HG02798 (cell line): ENCODE data around the gene HEXD.
A peak's percentile ranks its signal among the peaks of the same experiment; 100 is the strongest.
"Not testable (repeated sequence)": the region's sequence is repeated elsewhere in the genome, so short reads cannot be mapped to it uniquely, and the experiment has no call there.

Source experiments
- ATAC-seq: cut with Tn5 transposase; IDR thresholded peaks from one replicate; pipeline ENCODE4 v1.9.1; 2021; ENCODE audit warnings: mild to moderate bottlenecking; ENCODE audit not compliant: unreplicated experiment, poor library complexity

HEXD gene

GRCh38 chr17:82418001-82418986 is at the start of gene HEXD, which contains the start of gene OGFOD3:
Gene HEXD (plus strand): TSS chr17:82418347. CDS start chr17:82419800, 1,453 bp downstream.
Gene OGFOD3 (minus strand): TSS chr17:82418586. CDS start chr17:82418485, 101 bp downstream.
- peak; percentile 92 for ATAC-seq

DNA sequence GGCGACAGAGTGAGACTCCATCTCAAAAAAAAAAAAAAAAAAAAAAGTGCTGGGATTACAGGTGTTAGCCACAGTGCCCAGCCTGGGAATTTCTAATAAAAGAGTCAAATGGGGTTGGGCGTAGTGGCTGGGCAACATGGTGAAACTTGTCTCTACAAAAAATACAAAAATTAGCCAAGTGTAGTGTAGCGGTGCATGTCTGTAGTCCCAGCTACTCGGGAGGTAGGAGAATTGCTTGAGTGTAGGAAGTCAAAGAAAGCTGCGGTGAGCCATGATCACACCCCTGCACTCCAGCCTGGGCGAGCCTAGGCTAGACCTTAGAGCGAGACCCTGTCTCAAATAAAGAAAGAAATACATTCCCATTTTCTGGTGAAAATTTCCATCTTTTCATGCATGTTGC is 48.9 kb upstream of the HEXD start:
- ATAC-seq = no peak

DNA sequence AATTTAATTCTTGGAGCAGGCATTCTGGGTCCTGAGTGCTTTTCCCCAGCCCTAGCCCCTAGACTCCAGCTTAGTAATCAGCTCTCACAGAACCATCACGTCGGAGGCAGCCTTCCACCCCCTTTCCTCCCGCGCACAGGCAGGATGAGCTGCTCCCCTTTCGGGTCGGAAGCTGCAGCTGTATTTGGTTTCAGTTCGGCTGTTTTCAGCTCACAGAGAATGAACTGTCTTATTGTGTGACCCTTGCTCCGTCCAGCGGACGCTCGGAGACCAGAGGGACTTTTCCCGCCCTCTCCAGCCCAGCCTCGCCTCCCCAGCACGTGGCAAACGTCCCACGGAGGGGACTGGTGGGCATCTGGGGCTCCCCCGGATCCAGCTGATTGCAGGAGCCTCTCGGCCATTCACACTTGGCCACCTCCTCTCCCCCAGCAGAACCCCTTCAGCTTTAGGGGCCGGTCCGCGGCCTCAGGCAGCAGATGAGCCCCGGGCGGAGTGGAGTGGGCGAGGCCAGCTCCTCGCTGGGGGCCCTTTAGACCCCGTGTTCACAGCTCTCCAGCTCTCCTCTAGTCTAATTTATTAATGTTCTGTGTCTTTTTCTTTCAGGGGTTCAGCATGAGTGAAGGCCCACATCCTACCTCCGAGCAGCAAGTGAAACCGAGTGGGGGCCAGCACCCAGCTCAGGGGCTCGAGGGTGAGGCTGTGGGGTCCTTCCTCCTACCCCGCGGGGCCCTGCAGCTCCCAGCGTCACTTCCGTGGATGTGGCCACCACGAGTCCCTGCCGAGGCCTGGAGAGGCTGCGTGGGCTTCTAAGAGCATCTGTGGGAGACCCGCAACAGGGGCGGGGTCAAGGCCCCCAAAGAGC is 47.4 kb upstream of the HEXD start:
- ATAC-seq = no peak

GRCh38 chr17:82371333-82372248 is 46.6 kb upstream of the HEXD start, which contains the start of gene UTS2R:
Gene UTS2R (plus strand): TSS chr17:82371765. CDS start chr17:82374325, 2,560 bp downstream.
- no peak for ATAC-seq

GRCh38 chr17:82372249-82373071 is 45.7 kb upstream of the HEXD start:
- no peak for ATAC-seq

GRCh38 chr17:82373072-82373452 is 45.1 kb upstream of the HEXD start:
- not testable (repeated sequence) for ATAC-seq

DNA sequence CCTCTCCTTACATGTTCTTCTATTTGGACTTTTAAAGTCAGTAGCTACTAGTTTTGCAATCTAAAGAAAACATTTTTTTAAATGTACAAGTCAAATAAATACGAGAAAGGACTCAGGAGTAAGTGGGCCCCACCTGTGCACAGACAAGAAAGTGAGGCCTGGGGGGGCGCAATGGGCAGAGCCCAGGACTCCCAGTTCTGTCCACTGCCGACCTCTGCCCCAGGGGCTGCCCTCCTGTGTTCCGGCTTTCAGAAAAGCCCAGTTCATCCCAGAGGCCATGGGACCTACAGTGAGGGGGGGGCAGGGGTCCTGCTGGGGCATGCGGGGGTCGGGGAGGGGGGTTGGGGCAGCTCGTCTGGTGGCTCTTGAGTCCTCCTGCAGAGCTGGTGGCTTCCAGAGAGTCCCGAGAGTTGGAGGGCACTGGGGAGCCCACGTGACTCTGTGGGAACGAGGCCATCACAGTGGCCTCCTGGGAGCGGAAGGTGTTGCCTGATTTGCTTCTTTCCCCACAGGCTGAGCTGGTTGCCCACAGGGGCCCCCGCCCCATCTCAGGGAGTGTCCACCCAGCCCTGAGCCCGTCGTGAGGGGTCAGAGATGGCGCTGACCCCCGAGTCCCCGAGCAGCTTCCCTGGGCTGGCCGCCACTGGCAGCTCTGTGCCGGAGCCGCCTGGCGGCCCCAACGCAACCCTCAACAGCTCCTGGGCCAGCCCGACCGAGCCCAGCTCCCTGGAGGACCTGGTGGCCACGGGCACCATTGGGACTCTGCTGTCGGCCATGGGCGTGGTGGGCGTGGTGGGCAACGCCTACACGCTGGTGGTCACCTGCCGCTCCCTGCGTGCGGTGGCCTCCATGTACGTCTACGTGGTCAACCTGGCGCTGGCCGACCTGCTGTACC is 44.2 kb upstream of the HEXD start:
- no peak for ATAC-seq

DNA sequence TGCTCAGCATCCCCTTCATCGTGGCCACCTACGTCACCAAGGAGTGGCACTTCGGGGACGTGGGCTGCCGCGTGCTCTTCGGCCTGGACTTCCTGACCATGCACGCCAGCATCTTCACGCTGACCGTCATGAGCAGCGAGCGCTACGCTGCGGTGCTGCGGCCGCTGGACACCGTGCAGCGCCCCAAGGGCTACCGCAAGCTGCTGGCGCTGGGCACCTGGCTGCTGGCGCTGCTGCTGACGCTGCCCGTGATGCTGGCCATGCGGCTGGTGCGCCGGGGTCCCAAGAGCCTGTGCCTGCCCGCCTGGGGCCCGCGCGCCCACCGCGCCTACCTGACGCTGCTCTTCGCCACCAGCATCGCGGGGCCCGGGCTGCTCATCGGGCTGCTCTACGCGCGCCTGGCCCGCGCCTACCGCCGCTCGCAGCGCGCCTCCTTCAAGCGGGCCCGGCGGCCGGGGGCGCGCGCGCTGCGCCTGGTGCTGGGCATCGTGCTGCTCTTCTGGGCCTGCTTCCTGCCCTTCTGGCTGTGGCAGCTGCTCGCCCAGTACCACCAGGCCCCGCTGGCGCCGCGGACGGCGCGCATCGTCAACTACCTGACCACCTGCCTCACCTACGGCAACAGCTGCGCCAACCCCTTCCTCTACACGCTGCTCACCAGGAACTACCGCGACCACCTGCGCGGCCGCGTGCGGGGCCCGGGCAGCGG is 43.4 kb upstream of the HEXD start:
- ATAC-seq = no peak

DNA sequence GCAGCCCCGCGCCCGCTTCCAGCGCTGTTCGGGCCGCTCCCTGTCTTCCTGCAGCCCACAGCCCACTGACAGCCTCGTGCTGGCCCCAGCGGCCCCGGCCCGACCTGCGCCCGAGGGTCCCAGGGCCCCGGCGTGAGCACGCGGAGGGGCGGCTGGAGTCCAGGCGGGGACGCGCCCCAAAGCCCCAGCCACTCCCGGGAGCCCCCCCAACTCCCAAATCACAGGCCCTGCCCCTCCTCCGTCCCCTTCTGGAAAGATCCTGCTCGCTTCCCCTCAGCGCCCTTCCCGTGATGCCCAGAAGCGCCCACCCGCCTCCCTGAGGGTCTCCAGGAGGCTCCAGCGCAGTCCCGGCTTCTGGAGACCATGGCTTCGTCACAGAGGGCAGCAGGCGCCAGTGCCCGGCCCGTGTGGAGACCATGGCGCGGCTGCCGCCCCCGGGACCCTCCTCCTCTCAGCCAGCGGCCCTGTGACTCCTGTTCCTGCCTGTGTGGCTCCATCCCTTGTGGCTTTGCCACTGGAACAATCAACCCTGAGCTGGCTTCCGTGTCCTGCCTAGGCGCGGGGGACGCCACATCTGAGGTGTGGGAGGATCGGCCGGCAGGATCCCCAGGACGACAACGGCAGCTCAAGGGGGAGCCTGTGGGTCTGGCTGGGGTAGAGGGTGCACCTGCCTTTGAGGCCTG is 42.6 kb upstream of the HEXD start:
- no peak for ATAC-seq

DNA sequence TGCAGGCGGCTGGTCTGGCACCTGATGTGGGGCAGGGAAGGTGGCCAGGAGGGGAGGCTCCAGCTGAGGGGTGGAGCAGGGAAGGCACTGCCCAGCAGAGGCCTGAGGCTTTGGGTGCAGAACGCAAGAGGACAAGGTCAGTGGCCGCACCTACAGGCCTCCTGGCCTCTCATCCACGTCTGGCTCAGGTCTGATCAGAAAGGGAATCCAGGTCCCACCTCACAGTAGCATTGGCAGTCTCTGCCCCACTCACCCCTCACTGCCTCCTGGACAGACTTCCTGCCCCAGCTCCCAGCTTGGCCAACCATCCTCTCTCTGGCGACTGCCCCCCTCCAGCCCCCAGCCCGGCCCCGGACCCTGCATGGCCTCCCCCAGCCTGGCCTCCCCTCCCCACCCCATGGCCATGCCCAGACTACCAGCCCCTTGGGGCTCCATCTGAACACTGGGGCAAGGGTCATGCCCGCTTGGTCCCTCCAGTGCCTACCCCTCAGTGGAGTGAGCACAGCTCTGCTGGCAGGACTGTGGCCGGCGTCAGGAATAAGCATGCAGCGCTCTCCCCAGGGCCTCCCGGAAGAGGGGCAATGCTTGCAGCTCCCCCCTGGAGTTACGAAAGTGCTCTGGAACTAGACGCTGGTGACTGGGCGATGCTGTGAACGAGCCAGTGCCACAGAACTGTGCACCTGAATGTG is 42.0 kb upstream of the HEXD start:
- no peak for ATAC-seq

- not testable (repeated sequence) for ATAC-seq
These were observed 40.9 kb upstream of the HEXD start for GRCh38 chr17:82377294-82377693.

DNA sequence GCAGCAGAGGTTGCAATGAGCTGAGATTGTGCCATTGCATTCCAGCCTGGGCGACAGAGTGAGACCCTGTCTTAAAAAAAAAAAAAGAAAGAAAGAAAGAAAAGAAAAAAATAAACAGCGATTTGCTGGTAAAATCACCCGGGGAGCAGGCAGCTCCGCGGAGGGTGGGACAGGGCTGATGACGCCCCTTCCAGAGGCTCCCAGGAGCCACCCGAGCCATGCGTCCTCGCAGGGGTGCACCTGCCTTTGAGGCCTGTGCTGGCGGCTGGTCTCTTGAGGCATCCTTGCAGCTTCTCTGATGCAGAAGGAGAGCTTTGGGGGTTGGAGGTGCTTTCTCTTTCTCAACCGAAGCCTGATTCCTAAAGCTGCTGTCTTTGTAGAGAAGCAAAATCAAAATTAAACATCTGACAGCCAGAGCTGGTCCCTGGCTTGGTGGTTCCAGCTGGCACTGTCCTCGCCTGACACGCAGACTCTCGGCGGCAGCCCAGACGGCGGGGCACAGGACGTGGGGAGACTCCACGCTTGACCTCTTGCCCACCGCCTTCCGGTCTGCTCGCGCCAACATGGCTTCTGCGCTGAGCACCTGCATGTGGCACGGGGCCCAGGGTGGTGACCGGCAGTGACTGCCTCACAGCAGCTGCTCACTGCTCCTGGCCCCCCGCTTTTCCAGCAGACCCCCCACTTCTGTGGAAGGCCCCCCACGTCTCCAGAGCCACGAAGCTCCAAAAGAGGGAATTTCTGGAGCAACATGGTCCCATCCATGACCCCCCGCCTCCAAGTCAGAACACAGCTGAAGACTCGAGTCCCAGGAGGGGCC is 40.0 kb upstream of the HEXD start:
- ATAC-seq = no peak

DNA sequence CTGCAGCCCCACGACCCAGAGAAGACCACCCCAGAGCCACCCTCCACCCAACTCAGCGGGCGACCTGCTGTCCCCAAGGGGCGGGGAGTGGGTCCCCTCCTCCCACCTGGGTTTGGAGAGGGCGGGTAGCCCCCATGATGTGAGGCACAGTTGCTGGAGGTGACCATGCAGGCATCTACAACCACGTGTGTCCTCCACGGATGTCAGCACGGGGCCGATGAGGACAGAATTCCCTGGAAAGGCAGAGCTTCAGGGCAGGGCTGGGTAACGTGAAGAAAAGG is 39.5 kb upstream of the HEXD start:
- ATAC-seq = no peak

DNA sequence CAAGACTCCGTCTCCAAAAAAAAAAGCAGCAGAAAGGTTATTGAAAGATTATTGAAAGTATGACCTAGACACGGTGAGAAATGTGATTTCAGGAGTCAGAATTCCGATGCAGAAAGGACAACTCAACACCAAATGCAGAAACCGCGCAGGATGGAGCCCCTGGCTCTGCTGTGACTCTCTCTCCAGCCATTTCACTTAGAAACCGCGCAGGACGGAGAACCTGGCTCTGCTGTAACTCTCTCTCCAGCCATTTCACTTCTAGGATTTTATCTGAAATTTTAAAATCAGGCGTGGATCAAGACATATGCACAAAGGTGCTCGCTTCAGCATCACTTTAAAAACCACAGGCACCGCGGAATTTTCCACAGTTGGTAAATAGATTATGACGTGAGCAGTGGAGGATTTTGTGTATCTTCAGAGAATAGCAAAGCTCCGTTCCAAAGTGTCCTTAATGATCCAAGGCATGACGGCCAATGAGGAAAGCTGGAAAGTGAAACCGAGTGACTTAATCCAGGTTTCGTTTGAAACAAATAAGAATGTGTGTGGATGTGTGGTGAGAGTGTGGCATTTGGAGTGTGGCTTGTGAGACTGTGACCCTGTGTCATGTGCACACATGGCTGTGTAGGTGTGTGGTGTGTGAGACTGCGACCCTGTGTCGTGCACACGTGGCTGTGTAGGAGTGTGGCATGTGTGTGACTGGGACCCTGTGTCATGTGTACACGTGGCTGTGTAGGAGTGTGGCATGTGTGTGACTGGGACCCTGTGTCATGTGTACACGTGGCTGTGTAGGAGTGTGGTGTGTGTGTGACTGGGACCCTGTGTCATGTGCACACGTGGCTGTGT is 37.1 kb upstream of the HEXD start:
- no peak for ATAC-seq

- not testable (repeated sequence) for ATAC-seq
These were observed 36.5 kb upstream of the HEXD start for GRCh38 chr17:82381703-82382009.
